ENCODE results near the gene ADK.

GRCh38 chr10:74530981-74531380, 380.0 kb downstream of the ADK start:
- no peak for TF ChIP-seq EZH2 (IDR thresholded peaks at IDR 0.05; ENCODE audit: borderline replicate concordance, low read depth, low read length, severe bottlenecking)
- TF ChIP-seq CTCF (IDR thresholded peaks at IDR 0.05; ENCODE audit: extremely low read depth in 1 of 2, insufficient read depth in 1 of 2, low read depth in 1 of 2, low read length in 2 of 2), result no peak
- TF ChIP-seq POLR2AphosphoS5 (IDR thresholded peaks at IDR 0.05; ENCODE audit: insufficient read depth, low read depth, low read length), result no peak
- TF ChIP-seq MYC (IDR thresholded peaks at IDR 0.05; ENCODE audit: low read depth, low read length), result no peak
- no peak for TF ChIP-seq MAX (IDR thresholded peaks at IDR 0.05; ENCODE audit: insufficient read depth, insufficient read length)
- no peak for TF ChIP-seq POLR2A (IDR thresholded peaks at IDR 0.05; ENCODE audit: low read depth, low read length)
- no peak for TF ChIP-seq JUN (IDR thresholded peaks at IDR 0.05; ENCODE audit: borderline replicate concordance, insufficient read depth, insufficient read length, low read depth)
- no peak for TF ChIP-seq FOS (IDR thresholded peaks at IDR 0.05; ENCODE audit: borderline replicate concordance, insufficient read depth, low read length)

Measured in endothelial cell of umbilical vein (primary cell).